ENCODE results near the gene OR51E2.

OR51E2 gene

DNA sequence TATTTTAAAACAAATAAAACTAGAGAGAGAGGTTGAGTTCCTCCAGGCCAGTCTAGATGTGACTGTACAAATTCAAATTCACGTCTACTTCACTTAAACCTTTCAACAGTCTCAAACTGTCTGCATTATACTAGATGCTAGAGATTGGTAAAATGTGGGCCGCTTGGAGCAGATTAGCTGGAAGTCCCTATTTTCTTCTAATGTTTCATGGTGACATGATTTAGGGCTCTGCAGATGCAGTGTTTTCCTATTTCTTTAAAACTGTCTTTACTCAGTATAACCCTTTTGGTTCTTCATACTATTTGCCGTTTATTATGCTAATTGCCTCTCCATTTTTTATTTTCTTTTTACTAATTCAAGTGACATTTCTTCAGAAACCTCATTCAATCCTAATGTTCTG is 33.5 kb downstream of the OR51E2 start:
- DNase-seq (ENCODE audit: low read depth) = no peak

DNA sequence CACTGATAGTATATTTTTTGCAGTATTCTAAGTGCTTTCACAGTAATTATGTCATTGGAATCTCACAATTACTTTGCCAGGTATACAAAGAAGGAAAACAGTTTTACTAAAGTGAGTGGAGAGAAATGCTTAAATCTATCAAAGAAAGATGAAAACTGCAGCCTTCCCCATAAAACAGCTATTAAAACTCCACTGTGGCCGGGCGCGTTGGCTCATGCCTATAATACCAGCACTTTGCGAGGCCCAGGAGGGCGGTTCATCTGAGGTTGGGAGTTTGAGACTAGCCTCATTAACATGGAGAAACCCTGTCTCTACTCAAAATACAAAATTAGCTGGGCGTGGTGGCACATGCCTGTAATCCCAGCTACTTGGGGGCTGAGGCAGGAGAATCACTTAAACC is 34.8 kb downstream of the OR51E2 start:
- no peak for DNase-seq (ENCODE audit: low read depth)

DNA sequence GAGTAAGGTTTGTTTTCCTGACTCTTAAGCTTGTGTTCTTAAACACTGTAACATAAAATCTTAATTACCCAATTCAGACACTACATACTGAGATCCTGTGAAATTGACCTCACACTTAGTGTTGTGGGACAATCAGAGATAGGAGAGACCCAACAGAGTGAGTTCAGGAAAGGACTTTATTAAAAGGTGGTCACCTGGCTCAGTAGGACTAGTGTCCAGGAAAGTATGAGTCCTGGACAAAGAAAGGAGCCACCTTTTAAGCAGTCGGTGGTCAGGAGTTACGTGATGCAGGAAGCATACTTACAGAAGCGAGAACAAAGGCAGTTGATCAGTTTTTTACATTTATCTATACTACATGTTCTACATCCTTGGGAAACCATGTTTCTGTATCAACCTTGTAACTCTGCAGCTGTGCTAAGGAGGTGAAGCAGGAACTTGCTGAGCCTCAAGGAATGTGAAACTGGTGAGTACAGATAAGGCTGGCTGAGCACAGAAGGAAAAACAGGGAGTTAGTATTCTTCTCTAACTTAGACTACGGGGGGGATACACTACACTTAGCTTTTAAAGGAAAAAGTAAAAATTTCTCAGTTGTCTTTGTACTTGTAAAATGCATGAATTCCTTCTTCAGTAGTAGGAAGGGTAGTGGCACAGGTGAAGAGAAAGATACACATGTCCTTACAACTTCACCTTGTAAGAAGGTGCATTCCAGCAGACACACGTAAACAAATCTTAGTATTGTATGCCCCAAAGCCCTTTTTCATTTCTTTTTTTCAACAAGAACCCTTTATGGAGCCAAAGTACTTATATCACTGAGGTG is 38.8 kb downstream of the OR51E2 start:
- no peak for DNase-seq (ENCODE audit: low read depth)

DNA sequence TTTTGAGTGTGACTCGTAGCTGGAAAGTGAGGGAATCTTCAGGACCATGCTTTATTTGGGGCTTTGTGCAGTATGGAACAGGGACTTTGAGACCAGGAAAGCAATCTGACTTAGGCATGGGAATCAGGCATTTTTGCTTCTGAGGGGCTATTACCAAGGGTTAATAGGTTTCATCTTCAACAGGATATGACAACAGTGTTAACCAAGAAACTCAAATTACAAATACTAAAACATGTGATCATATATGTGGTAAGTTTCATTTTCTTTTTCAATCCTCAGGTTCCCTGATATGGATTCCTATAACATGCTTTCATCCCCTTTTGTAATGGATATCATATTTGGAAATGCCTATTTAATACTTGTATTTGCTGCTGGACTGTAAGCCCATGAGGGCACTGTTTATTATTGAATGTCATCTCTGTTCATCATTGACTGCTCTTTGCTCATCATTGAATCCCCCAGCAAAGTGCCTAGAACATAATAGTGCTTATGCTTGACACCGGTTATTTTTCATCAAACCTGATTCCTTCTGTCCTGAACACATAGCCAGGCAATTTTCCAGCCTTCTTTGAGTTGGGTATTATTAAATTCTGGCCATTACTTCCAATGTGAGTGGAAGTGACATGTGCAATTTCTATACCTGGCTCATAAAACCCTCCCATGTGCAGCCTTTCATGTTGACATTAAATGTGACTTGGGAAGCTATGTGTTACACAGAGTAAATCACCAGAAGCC is 42.9 kb downstream of the OR51E2 start:
- no peak for DNase-seq (ENCODE audit: low read depth)

DNA sequence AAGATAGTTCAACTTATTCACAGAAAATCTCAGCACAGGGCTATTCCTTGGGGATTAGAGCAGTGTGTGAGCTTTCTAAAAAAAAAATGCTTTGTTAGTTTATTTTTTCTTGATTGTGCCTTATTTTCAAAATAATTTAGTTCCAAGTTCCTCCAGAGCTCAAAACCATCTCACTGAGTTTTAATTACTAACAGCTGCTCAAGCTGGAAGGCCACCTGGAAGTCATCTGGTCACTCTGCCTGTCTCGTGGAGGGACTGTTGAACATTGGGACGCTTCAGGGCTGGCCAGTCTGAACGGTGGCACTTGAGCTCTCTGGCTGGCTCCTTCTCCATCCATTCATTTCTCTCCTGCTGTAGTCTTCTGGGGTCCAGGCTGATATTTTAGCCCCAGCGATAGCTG is 49.9 kb downstream of the OR51E2 start:
- no peak for DNase-seq (ENCODE audit: low read depth)

DNA sequence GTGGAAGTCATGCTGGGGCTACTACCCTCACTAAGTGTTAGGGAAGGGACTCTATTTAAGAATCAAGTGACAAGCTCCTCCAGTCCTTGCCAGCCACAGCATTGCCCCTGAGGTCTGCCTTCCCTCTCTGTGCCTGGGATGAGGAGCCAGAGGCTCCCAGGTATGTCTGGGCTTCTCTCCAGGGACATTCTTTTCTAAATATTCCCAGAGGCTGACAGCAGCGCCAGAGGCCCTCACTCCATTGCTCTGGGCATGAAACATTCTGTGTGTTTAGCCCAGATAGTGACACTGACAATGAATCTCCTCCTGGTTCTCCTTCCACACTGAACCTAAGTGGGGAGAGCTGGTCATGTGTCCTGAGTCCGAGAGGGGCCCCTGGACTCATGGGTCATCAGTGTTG is 51.7 kb downstream of the OR51E2 start:
- no peak for DNase-seq (ENCODE audit: low read depth)

DNA sequence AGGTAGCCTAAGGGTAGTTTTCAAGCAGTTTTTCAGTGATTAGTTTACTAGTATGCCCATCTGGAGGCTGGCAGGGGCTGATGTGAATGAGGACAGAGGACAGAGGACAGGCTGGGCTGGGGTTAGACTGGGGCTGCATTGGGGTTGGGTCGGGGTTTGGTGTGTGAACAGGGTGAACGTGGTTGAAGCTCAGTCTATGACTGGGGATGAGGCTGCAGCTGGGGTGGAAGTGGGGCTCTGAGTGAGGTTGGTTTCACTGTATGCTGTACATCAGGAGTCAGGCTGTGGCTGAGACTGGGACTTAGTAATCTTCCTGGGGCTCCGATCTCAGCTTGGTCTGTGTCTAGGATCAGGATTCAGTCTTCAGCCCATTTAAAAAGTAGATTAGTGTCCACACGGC is 53.4 kb downstream of the OR51E2 start:
- DNase-seq (ENCODE audit: low read depth) = no peak

DNA sequence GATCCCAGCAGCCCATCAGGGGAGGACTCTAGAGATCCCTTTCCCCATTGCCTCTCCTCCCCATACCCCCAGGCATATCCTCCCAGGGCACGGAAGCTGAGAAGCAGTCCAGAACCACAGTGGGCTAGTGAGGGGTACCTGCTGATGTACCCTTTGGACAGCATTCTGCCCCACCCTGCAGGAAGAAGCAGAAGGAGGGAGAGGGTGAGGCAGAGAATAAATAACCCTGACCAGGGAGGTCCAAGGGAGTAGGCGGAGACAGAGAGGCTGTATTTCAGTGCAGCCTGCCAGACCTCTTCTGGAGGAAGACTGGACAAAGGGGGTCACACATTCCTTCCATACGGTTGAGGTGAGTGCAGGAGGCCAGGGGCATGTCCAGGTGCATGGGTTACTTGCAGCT is 54.0 kb downstream of the OR51E2 start, which contains the start of gene OR51E1:
Gene OR51E1 (plus strand): TSS at position 301 of the 400 bp plus-strand sequence. CDS start 8,545 bp downstream, outside the sequence.
- DNase-seq (ENCODE audit: low read depth) = no peak

DNA sequence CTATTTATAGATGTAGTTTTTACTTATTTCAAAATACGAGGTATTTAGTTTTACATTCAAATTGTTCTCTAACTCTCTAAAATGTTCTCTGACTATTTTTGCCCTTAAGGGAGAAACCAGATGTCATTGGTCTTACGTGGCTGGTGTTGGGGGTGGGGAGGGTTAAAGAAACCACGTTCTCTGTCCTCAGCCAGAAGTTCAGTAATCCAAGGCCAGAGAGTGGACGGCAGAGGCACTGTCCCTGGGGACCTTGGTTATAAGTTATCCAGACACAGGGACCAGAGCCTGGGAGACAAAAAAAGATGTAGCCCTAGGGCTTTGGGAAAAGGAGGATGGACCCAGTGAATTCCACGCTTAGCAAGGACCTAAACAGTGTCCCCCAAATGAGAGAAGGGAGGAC is 54.6 kb downstream of the OR51E2 start:
- DNase-seq (ENCODE audit: low read depth) = peak; percentile 37

DNA sequence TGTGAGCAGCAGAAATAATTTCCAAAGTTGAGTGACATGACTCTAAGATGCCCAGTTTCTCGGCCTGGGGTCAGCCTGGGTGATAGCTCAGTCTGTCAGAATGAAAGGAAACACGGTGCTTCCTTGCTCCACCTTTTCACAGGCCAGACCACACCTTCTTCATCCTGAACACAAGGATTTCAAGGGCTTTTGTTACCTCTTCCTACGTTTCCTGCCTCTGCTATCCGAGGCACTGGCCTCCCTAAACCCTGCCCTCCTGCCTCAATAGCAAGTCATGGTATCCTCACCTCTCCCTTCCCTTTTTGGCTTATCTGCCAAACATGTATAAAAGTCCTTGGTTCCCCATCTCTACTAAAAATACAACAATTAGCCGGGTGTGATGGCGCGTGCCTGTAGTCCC is 55.6 kb downstream of the OR51E2 start:
- no peak for DNase-seq (ENCODE audit: low read depth)

DNA sequence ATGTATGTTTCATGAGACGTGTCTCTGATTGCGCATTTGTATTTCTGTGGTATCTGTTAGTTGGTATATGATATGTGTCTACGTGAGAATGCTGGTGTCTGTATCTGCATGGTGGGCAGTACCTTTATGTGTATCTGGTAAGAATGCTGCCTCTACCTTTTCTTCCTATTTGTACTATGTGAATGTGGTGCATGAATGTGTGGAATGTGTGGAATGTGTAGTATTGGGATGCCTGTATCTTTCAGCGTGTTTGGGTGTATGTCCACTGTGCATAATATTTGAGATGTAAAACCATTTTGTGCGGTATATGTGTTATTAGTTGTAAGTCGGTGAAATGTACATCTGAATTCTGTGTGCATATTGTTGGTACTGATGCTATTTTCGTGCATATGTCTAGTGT is 56.2 kb downstream of the OR51E2 start:
- DNase-seq (ENCODE audit: low read depth) = no peak

DNA sequence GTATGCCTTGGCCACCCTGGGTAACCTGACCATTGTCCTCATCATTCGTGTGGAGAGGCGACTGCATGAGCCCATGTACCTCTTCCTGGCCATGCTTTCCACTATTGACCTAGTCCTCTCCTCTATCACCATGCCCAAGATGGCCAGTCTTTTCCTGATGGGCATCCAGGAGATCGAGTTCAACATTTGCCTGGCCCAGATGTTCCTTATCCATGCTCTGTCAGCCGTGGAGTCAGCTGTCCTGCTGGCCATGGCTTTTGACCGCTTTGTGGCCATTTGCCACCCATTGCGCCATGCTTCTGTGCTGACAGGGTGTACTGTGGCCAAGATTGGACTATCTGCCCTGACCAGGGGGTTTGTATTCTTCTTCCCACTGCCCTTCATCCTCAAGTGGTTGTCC is 57.7 kb downstream of the OR51E2 start:
- DNase-seq (ENCODE audit: low read depth) = no peak

DNA sequence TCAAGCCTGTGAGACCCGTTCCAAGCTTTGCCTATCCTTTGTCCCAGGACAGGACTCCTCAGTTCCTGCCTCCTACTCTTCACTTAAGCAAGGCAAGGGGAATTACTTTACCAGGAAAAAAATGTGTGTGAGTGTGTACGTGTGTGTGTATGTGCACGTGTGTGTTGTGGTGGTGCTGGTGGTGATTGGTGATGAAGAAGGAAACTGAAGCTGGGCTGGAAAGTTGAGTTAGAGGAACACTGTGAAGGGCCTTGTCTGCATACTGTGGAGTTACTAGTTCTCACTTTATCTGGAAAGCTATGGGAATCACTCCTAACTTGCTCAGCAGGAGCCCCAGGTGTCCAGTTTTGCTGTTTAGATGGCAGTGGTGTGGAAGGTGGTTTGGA is 60.0 kb downstream of the OR51E2 start:
- DNase-seq (ENCODE audit: low read depth) = no peak

DNA sequence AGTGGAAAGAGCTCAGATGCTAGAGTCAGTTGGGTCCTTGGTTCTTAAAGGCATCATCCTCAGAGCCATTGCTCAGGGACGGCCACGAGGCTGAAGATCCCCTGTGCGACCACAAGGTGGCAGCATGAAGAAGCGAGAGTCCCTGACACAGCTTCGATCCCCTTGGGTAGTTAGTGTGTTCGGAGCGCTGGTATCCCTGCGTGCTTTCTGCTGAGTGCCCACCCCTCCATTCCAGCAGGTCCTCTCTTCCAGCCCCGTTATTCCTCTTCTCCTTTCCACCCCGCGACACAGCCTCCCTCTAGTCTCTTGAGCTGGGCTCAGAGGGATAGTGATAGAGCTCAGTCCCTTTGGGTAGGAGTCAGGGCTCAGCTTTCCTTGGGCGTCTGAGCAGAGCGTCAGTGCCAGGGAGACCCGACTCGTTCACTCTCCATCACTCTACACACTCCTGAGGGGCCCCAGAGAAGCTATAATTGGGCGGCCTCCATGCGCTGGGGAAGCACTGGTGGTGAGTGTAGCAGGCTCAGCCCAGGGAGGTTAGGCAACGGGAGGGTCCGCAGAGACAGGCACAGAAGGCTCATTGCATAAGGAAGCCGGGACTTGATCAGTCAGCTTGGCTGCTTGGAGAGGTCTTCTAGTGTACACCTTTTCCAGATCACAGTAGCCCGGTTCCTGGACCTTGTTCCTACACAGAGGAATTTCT is 60.5 kb downstream of the OR51E2 start, which contains the start of gene OR51D1:
Gene OR51D1 (plus strand): TSS at position 516 of the 700 bp plus-strand sequence. CDS start 2,314 bp downstream, outside the sequence.
- peak; percentile 68 for DNase-seq (ENCODE audit: low read depth)

DNA sequence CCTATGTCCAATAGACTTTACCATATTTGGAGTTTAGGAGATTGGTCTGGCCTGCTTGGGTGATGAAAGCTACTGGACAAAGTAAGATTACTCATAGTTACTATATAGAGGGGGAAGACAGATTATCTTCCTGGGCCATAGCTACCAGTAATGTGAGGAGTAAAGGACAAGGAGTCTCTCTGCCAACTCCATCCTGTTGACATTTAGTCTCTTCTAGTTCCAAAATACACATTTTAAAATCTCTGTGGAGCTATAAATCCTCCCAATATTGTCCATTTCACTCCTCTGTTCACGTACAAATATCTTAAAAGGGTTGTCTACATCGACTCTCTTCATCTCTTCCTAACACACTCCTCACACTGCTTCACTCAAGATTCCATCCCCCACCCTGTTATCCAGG is 61.5 kb downstream of the OR51E2 start:
- DNase-seq (ENCODE audit: low read depth) = no peak

Data from EH (cell line).